Measurements from ENCODE around the gene PSMD3. TPM values are rescaled to one million over a fixed set of nuclear protein-coding genes. Genes with fewer than 3 reads are reported as not detected.

PSMD3 gene
- total RNA-seq, 6 donors from 2014 or later: 55.5 to 117 (median 78.8) TPM

DNA sequence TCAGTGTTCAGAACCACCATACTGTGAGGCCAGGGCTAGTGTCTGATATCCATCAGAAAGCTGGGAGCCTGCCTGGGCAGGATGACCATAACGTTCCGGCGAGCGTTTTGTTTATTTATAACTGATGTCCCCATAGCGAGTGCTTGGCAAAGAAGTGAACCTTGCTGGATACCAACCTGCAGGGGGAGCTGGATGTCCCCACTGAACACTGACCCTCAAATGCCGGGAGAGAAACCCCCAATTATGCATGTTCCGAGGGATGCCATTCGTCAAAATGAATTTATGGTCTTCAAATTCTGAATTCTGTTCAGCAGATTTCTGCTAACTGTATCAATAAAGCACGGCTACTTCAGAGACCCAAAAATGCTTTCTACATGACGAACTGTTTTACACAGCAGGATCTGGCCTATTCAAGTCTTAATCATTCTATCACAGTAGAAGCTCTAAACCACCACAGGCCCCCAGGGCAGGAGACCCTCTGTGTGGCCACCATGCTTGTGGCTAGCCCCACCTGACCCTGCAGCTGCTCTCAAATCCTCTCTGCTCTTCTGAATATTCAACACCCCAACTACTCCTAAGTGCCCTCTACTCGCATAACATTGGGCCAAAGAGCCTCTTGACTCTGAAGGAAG is 58.4 kb downstream of the PSMD3 start:
- DNase-seq (peak in 1 of 2 donors; percentile 72), ATAC-seq (ENCODE audit: low FRiP score in 2 of 2) (peak; percentile 90 to 91)
- no peak overlapping the region for H3K4me3 ChIP-seq
- WGBS, 2 donors: 20 to 39% methylated on average over 8 to 11 of the region's 11 CpGs
- H3K36me3 ChIP-seq: peaks cover 4 to 30% (median 13%) of the 10 kb centered on the region in 4 donors
- H3K4me1 ChIP-seq: peaks cover 12 to 14% (median 13%) of the 10 kb centered on the region in 4 donors
- H3K27ac ChIP-seq: peak overlapping the region; percentile 65 to 75 (median 70)
- H3K9me3 ChIP-seq: no peaks in the 10 kb centered on the region
- TF ChIP-seq EP300 (IDR thresholded peaks at IDR 0.05): peak in 1 of 4 donors; percentile 31
- TF ChIP-seq POLR2A (IDR thresholded peaks at IDR 0.05): no peak
- TF ChIP-seq POLR2AphosphoS5 (IDR thresholded peaks at IDR 0.05): peak; percentile 44 to 55
- TF ChIP-seq, protein P1, sequence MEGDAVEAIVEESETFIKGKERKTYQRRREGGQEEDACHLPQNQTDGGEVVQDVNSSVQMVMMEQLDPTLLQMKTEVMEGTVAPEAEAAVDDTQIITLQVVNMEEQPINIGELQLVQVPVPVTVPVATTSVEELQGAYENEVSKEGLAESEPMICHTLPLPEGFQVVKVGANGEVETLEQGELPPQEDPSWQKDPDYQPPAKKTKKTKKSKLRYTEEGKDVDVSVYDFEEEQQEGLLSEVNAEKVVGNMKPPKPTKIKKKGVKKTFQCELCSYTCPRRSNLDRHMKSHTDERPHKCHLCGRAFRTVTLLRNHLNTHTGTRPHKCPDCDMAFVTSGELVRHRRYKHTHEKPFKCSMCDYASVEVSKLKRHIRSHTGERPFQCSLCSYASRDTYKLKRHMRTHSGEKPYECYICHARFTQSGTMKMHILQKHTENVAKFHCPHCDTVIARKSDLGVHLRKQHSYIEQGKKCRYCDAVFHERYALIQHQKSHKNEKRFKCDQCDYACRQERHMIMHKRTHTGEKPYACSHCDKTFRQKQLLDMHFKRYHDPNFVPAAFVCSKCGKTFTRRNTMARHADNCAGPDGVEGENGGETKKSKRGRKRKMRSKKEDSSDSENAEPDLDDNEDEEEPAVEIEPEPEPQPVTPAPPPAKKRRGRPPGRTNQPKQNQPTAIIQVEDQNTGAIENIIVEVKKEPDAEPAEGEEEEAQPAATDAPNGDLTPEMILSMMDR (IDR thresholded peaks at IDR 0.05): peak; percentile 54 to 83 (median 66)
- H3K27me3 ChIP-seq: no peaks in the 10 kb centered on the region

- Histone ChIP-seq H3K4me1 (peaks cover 12 to 14% (median 13%) of the 10 kb centered on the region in 4 donors), H3K36me3 (peaks cover 0 to 22% (median 11%) of the 10 kb centered on the region in 4 donors), H3K27me3 (no peaks in the 10 kb centered on the region), H3K27ac (no peak overlapping the region), H3K4me3 (no peak overlapping the region), H3K9me3 (no peaks in the 10 kb centered on the region)
- no peak for DNase-seq
- WGBS, 2 donors: 85 to 87% methylated on average over 2 of the region's 2 CpGs
- no peak for ATAC-seq (ENCODE audit: low FRiP score in 2 of 2)
- TF ChIP-seq, protein P1 (IDR thresholded peaks at IDR 0.05): no peak
- TF ChIP-seq POLR2AphosphoS5 (IDR thresholded peaks at IDR 0.05) (no peak), POLR2A (IDR thresholded peaks at IDR 0.05) (no peak), EP300 (IDR thresholded peaks at IDR 0.05) (no peak)
Observed at GRCh38 chr17:40041196-40041595, 60.6 kb downstream of the PSMD3 start.

Small RNA genes within 50 kb of the gene (small RNA-seq; reads per million reads assigned to genes)
- gene SNORD124: 390 to 2,548 (median 1,043) reads per million in 4 donors

Other genes starting within 250 kb of the PSMD3 start
- gene GRB7, start 242.9 kb upstream of the PSMD3 start, total RNA-seq: 10 to 100 TPM; 19.9 to 82.8 (median 31.1) TPM
- gene IKZF3, start 116.5 kb upstream of the PSMD3 start, total RNA-seq: 10 to 100 TPM in 1 of 6 donors, 1 to 10 TPM in 5; 2.2 to 14.9 (median 4.9) TPM
- not detected for gene ZPBP2, start 112.6 kb upstream of the PSMD3 start, total RNA-seq
- gene GSDMB, start 62.2 kb upstream of the PSMD3 start, total RNA-seq: 10 to 100 TPM in 3 of 6 donors, 1 to 10 TPM in 3; 5.6 to 73.3 (median 17.8) TPM
- 10 to 100 TPM; 69.9 to 99.6 (median 82.7) TPM for gene ORMDL3, start 53.2 kb upstream of the PSMD3 start, total RNA-seq
- gene LRRC3C, start 53.1 kb upstream of the PSMD3 start, total RNA-seq: not detected
- under 1 TPM in 4 of 6 donors, not detected in 2; 0.14 to 0.61 (median 0.51) TPM for gene GSDMA, start 17.8 kb upstream of the PSMD3 start, total RNA-seq
- 10 to 100 TPM in 1 of 6 donors, 1 to 10 TPM in 5; 1.6 to 14.4 (median 2.7) TPM for gene CSF3, start 34.6 kb downstream of the PSMD3 start, total RNA-seq
- 100 to 1,000 TPM in 1 of 6 donors, 10 to 100 TPM in 5; 36.5 to 157 (median 71.0) TPM for gene MED24, start 73.6 kb downstream of the PSMD3 start, total RNA-seq
- gene THRA, start 82.2 kb downstream of the PSMD3 start, total RNA-seq: 10 to 100 TPM; 31.0 to 55.3 (median 49.9) TPM
- gene NR1D1, start 119.8 kb downstream of the PSMD3 start, total RNA-seq: 10 to 100 TPM in 5 of 6 donors, 1 to 10 TPM in 1; 3.8 to 24.7 (median 15.8) TPM
- gene MSL1, start 141.2 kb downstream of the PSMD3 start, total RNA-seq: 100 to 1,000 TPM in 3 of 6 donors, 10 to 100 TPM in 3; 57.6 to 240 (median 97.0) TPM
- gene CASC3, start 159.7 kb downstream of the PSMD3 start, total RNA-seq: 100 to 1,000 TPM in 2 of 6 donors, 10 to 100 TPM in 4; 52.2 to 141 (median 75.0) TPM
- gene RAPGEFL1, start 196.7 kb downstream of the PSMD3 start, total RNA-seq: 10 to 100 TPM in 4 of 6 donors, 1 to 10 TPM in 2; 7.6 to 44.0 (median 13.5) TPM
- gene WIPF2, start 238.5 kb downstream of the PSMD3 start, total RNA-seq: 10 to 100 TPM; 19.9 to 39.8 (median 26.2) TPM

All from upper lobe of left lung (tissue), 6 donors.